Mononuclear cell (primary cell): Measurements from ENCODE around the gene CLASP1. TPM values are rescaled to one million over a fixed set of nuclear protein-coding genes. Genes with fewer than 3 reads are reported as not detected.
"Not testable (repeated sequence)": the region's sequence is repeated elsewhere in the genome, so short reads cannot be mapped to it uniquely, and the experiment has no call there.

Experiments
- H3K27me3 ChIP-seq: 2 replicates; pipeline ENCODE4 v1.6.0; 2011; ENCODE audit warnings: low read length, control low read depth; ENCODE audit not compliant: insufficient read depth
- H3K4me1 ChIP-seq: 2 replicates; pipeline ENCODE4 v1.5.1; 2011; ENCODE audit warnings: mild to moderate bottlenecking, low read length, control low read depth; ENCODE audit not compliant: insufficient read depth
- H3K4me3 ChIP-seq: 2 replicates; pipeline ENCODE4 v1.5.1; 2011; ENCODE audit warnings: mild to moderate bottlenecking, low read length, moderate library complexity
- H3K9me3 ChIP-seq: 2 replicates; pipeline ENCODE4 v1.5.1; 2011; ENCODE audit warnings: low read depth, mild to moderate bottlenecking, control low read depth, low read length
- total RNA-seq: library from RNA; depleted of rRNA; stranded (reverse); fragments of >200 nt; gene quantifications from one replicate; pipeline ENCODE4 v1.2.3, GENCODE V29; 2012

Gene CLASP1
- total RNA-seq, 1 donor, result 74.6 TPM

DNA sequence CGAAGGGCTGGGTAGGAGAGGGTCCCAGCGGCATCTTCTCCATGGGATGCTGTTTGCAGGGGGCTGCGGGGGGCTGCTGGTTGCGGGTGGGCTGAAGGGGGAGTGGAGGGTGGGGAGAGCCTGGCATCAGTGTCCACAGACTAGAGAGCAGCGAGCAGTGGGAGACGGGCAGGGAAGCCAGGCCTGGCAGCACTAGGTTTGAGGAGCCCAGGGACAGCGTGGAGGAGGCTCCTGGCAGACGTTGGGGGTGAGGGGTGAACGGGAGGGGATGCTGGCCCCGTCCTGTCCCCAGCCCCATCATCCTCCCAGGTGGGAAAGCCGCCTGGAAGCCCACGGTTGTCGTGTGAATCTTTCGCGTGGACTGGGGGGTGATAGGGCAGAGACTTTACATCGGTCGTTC, 316.0 kb downstream of the CLASP1 start:
- Histone ChIP-seq H3K27me3 (no peaks in the 10 kb centered on the region), H3K9me3 (no peaks in the 10 kb centered on the region), H3K4me3 (no peak overlapping the region), H3K4me1 (no peaks in the 10 kb centered on the region)

DNA sequence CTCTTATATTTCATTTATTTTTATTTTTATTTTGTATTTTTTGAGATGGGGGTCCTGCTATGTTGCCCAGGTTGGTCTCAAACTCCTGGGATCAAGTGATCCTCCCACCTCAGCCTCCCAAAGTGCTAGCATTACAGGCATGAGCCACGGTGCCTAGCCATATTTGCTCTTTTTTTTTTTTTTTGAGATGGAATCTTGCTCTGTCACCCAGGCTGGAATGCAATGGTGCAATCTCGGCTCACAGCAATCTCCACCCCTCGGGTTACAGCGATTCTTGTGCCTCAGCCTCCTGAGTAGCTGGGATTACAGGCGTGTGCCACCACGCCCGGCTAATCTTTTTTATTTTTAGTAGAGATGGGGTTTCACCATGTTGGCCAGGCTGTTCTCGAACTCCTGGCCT, 317.9 kb downstream of the CLASP1 start:
- not testable (repeated sequence) for H3K9me3 ChIP-seq, H3K4me1 ChIP-seq, H3K4me3 ChIP-seq, H3K27me3 ChIP-seq

DNA sequence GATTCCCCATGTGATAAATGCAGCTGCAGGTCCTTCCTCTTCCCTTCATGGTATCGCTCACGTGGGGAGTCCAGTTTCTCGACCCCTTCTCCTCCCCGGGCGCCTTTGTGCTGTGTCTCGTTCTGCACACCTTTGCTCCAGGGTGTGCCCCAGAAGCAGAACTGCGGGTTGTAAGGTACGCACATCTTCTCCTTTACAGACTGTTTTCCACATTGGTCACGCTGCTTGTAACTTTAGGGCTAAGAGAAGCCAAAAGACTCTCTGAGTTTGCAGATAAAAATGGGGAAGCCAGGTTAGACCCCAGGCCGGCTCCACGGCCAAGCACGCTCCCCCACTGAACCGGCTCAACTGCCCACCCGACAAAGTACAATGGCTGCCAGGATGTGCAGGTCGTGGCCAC, 318.3 kb downstream of the CLASP1 start:
- H3K27me3 ChIP-seq, result no peaks in the 10 kb centered on the region
- no peaks in the 10 kb centered on the region for H3K4me1 ChIP-seq
- no peak overlapping the region for H3K4me3 ChIP-seq
- no peaks in the 10 kb centered on the region for H3K9me3 ChIP-seq

DNA sequence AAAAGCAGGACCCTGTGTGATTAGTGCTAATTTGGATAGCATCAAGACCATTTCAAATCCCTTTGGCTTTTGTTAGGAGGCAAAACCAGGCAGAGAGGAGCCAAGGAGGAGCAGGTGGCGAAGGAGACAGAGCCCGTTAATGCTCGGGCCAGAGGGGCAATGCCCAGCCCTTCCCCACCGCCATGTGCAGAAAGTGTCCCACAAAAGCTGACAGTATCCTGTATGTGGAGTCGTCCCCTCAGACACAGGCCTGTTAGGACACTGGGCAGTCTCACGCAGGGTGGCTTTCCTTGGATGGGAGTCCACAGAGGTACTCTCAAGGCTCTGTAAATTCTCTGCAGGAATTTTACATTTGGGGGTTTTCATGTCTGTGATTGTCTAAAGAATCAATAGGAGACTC, 319.5 kb downstream of the CLASP1 start:
- H3K9me3 ChIP-seq, result no peaks in the 10 kb centered on the region
- H3K27me3 ChIP-seq, result no peaks in the 10 kb centered on the region
- no peak overlapping the region for H3K4me3 ChIP-seq
- no peaks in the 10 kb centered on the region for H3K4me1 ChIP-seq

DNA sequence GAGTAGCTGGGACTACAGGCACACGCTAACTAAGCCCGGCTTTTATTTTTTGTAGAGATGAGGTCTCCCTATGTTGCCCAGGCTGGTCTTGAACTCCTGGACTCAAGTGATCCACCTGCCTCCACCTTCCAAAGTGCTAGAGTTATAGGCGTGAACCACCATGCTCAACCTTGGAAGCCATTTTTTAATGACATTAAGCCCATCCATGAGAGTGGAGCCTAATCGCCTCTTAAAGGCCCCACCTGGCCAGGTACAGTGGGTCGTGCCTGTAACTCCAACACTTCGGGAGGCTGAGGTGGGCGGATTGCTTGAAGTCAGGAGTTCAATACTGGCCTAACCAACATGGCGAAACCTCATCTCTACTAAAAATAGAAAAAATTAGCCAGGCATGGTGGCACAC, 322.6 kb downstream of the CLASP1 start:
- Histone ChIP-seq H3K4me3 (no peak overlapping the region), H3K27me3 (no peaks in the 10 kb centered on the region), H3K4me1 (no peaks in the 10 kb centered on the region), H3K9me3 (no peaks in the 10 kb centered on the region)

DNA sequence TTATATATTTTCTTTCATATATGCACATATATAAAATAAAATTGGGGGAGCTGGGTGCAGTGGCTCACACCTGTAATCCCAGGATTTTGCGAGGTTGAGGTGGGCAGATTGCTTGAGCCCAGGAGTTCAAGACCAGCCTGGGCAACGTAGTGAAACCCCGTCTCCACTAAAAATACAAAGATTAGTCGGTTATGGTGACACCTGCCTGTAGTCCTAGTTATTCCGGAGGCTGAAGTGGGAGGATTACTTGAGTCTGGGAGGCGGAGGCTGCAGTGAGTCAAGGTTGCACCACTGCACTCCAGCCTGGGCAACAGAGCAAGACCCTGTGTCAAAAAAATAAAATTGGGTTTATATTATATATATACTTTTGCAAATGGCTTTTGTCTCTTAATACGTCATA, 324.7 kb downstream of the CLASP1 start:
- Histone ChIP-seq H3K4me1 (no peaks in the 10 kb centered on the region), H3K9me3 (no peaks in the 10 kb centered on the region)

DNA sequence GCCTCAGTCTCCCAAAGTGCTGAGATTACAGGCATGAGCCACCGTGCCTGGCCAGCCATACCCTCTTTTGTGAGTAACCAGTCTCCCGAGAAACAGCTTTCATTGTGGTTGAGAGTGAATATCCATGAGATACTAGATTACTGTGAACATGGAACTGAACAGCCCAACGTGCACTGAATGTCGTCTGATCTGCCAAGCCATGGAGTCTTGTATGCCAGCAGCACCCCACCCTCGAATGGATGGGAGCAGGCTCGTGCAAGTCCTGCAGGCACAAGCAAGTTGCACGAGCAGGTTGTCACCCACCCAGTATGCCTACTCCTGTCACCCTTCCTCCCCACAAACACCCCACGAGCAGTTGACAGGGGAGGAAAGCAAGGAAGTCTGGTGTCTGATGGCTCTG, 327.8 kb downstream of the CLASP1 start:
- H3K4me3 ChIP-seq, result no peak overlapping the region
- H3K4me1 ChIP-seq, result no peaks in the 10 kb centered on the region
- H3K9me3 ChIP-seq, result no peaks in the 10 kb centered on the region
- no peaks in the 10 kb centered on the region for H3K27me3 ChIP-seq

More for the DNA sequence above, 324.7 kb downstream of the CLASP1 start:
- Histone ChIP-seq H3K4me3 (no peak overlapping the region), H3K27me3 (no peaks in the 10 kb centered on the region)

DNA sequence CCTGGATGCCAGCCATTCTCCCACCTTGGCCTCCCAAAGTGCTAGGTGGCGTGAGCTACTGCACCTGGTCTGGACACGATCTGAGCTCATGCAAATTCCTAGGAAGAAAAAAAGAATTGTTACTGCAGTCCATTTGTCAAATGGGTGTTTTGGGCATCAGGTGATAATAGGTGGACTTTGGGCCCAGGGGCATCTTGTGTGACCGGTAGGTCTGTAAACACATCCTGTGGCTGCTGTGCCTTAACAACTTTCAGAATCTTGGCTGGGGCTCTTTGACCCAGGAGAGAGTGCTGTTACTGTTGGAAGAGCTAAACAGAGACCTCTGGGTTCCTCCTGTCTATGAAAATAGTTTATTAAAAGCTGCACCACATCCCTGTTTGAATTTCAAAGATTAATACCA, 329.3 kb downstream of the CLASP1 start:
- Histone ChIP-seq H3K27me3 (no peaks in the 10 kb centered on the region), H3K4me3 (no peak overlapping the region), H3K9me3 (no peaks in the 10 kb centered on the region), H3K4me1 (no peaks in the 10 kb centered on the region)

DNA sequence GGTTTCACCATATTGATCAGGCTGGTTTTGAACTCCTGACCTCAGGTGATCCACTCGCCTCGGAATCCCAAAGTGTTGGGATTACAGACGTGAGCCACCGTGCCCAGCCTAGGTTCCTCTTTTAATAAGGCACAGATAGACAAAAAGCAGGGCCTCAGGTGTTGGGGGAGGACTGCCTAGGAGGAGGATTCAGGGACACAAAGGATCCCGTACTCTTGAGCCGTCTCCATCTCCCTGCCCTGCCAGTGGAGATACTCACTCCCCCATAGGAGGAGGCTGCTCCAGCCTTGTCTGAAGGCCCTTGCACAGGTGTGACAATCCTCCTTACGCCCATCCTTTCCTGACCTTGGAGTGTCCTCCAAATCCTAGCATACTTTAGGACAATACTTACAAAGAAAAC, 332.3 kb downstream of the CLASP1 start:
- Histone ChIP-seq H3K9me3 (no peaks in the 10 kb centered on the region), H3K4me3 (no peak overlapping the region), H3K4me1 (no peaks in the 10 kb centered on the region), H3K27me3 (no peaks in the 10 kb centered on the region)

DNA sequence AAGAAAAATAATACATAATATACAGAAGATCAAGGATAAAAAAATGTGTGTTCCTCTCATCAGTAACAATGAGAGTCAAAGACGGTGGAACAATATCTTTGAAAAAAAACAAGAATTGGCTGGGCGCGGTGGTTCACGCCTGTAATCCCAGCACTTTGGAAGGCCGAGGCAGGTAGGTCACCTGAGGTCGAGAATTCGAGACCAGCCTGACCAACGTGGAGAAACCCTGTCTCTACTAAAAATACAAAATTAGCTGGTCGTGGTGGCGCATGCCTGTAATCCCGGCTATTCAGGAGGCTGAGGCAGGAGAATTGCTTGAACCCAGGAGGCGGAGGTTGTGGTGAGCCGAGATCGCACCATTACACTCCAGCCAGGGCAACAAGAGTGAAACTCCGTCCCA, 335.6 kb downstream of the CLASP1 start:
- H3K4me1 ChIP-seq, H3K9me3 ChIP-seq, H3K27me3 ChIP-seq, H3K4me3 ChIP-seq: not testable (repeated sequence)

DNA sequence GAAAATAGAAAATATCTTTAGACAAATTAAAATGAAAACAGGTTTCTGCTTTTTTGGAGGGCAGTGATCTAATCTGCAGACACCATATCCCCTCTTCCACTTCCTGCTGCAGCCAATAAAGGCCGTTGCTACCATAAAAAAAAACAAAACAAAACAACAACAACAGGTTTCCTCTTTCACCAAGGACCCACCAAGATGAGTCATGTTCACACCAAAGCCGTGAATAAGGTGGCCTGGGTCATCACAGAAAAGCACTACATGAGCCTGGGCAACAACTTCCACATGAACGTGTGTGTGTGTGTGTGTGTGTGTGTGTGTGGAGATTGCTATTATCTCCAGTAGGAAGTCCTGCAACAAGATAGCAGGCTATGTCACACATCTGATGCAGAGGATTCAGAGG, 339.5 kb downstream of the CLASP1 start:
- Histone ChIP-seq H3K4me1 (no peaks in the 10 kb centered on the region), H3K27me3 (peaks cover 13% of the 10 kb centered on the region), H3K9me3 (no peaks in the 10 kb centered on the region), H3K4me3 (no peak overlapping the region)

DNA sequence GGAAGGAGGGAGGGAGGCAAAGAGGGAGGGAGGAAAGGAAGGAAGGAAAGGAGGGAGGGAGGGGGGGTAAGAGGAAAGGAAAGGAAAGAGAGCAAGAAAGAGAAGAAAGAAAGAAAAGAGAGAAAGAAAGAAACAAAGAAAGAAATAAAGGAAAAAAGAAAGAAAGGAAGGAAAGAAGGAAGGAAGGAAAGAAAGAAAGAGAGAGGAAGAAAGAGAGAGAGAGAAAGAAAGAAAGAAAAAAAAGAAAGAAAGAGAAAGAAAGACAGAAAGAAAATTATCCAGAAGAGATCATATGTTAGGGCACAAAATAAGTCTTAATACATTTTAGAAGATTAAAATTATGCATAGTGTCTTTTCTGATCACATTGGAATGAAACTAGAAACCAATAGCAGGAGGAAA, 339.9 kb downstream of the CLASP1 start:
- H3K9me3 ChIP-seq, result no peaks in the 10 kb centered on the region
- H3K4me3 ChIP-seq, result no peak overlapping the region
- H3K27me3 ChIP-seq, result peaks cover 13% of the 10 kb centered on the region
- H3K4me1 ChIP-seq, result no peaks in the 10 kb centered on the region

DNA sequence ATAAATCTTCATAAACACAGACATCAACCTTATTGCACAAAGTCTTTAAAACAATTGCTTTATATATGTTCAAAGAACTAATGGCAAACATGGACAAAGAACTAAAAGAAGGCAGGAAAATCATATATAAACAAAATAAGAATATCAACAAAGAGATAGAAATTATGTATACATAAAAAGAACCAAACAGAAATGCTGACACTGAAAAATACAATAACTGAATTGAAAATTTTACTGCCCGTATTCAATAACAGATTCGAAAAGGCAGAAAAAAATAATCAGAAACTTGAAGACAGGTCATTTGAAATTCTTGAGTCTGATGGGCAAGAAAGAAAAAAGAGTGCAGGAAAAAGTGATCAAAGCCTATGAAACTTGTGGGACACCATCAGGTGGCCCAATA, 342.2 kb downstream of the CLASP1 start:
- Histone ChIP-seq H3K4me3 (no peak overlapping the region), H3K4me1 (peaks cover 8% of the 10 kb centered on the region), H3K9me3 (no peaks in the 10 kb centered on the region), H3K27me3 (peaks cover 13% of the 10 kb centered on the region)

DNA sequence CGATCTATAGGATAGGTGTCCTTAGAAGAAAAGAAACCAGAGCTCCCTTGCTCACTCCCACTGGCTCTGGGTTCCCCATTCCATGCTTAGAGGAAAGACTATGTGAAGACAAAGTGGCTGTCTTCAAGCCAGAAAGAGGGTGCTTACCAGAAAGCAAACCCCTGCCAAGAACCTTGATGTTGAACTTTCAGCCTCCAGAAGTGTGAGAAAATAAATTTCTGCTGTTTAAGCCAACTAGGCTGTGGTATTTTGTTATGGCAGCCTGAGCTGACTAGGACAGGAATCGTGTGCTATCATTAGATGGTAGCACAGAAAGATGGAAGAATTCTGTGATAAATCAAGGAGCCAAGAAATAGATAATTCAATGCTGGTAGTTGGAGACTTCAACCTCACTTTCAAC, 344.3 kb downstream of the CLASP1 start:
- Histone ChIP-seq H3K9me3 (no peaks in the 10 kb centered on the region), H3K4me1 (peaks cover 8% of the 10 kb centered on the region), H3K4me3 (no peak overlapping the region), H3K27me3 (peaks cover 13% of the 10 kb centered on the region)

DNA sequence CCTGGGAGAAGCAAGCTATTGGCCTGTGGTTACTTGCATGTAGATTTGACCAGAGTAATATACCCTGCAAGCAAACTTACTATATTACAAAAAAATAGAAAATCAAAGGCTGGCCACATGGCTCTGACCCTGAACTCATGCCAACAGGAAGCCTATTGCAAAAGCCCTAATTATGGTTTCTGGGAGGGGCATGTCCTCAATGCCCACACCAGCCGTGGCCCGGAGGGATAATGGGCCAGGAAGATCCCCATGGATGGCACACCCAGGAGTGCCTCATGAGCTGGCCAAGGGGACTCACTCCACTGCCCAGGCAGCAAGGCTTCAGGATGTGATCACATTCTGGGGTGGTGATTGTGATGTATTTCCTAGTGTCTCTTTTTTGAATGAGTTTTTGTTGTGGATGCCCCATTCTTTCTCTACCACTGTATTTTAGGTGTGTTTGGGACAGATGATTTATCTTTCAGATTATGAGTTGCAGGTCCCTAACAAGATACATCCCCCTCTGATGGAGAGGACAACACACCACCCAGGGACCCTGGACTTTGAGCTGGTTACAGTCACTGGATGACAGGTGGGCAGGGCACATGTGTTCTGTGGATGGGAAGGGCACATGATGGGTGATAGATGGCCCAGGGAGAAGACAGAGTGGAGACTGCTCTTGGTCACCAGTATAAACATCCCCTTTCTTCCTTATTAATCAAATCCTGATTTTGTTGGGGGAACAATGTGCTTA, 345.6 kb downstream of the CLASP1 start:
- Histone ChIP-seq H3K27me3 (peaks cover 13% of the 10 kb centered on the region), H3K4me3 (no peak overlapping the region), H3K9me3 (no peaks in the 10 kb centered on the region), H3K4me1 (peaks cover 8% of the 10 kb centered on the region)

DNA sequence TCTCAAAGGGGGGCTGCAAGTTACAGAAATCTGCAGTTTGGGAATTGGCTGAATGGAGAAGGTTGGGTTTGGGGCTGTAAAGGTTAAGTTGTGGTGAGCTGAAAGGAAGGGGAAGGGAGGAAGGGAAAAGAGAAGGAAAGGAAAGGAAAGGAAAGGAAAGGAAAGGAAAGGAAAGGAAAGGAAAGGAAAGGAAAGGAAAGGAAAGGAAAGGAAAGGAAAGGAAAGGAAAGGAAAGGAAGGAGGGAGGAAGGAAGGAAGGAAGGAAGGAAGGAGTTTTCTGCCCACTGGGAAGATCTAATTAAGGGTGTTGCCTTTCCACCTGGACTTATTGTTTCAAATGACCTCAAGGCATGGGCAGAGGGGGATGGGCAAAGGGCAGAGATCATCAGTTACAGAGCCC, 348.1 kb downstream of the CLASP1 start:
- H3K9me3 ChIP-seq, H3K4me1 ChIP-seq, H3K27me3 ChIP-seq, H3K4me3 ChIP-seq: not testable (repeated sequence)
